HFFc6 (cell line): ENCODE measurements around the gene UPK2. TPM values are rescaled to one million over a fixed set of nuclear protein-coding genes. Genes with fewer than 3 reads are reported as not detected.

ENCODE experiments used
- DNase-seq: peaks from one replicate; pipeline ENCODE4 v3.0.0-alpha.2; 2018
- H3K27ac Mint-ChIP-seq: 2 replicates; pipeline ENCODE4 v1.8.0; 2020; ENCODE audit warnings: mild to moderate bottlenecking, mixed read lengths
- H3K27me3 Mint-ChIP-seq: 2 replicates; pipeline ENCODE4 v1.8.0; 2021; ENCODE audit warnings: mild to moderate bottlenecking, moderate library complexity, mixed read lengths; ENCODE audit not compliant: insufficient read depth
- H3K36me3 Mint-ChIP-seq: 2 replicates; pipeline ENCODE4 v1.8.0; 2021; ENCODE audit warnings: low read depth, mixed read lengths
- H3K4me1 Mint-ChIP-seq: 2 replicates; pipeline ENCODE4 v1.8.0; 2020; ENCODE audit warnings: low read depth, mixed read lengths
- H3K4me3 Mint-ChIP-seq: 2 replicates; pipeline ENCODE4 v1.8.0; 2020; ENCODE audit warnings: mild to moderate bottlenecking, moderate library complexity, mixed read lengths
- H3K9me3 Mint-ChIP-seq: 2 replicates; pipeline ENCODE4 v1.8.0; 2020; ENCODE audit warnings: mild to moderate bottlenecking, mixed read lengths
- CTCF ChIP-seq: fragments of 200-600 bp; sonication (generic); IDR thresholded peaks from 2 replicates; pipeline ENCODE4 v1.5.0; 2021; ENCODE audit warnings: antibody characterized with exemption, mild to moderate bottlenecking
- microRNA-seq: library from miRNA; unstranded; fragments of <30 nt; microRNA quantifications from one replicate; pipeline ENCODE4, GENCODE V29; 2019
- total RNA-seq, 6 experiments: library from RNA; stranded (reverse); fragmentation: NEBNext Ultra II Directional; extraction: Animal tissue kit (Norgen Biotek cat#: 25700); gene quantifications; 2 replicates in 1 of 6; 3 replicates in 5 of 6; pipeline ENCODE4 v1.2.3, GENCODE V29; 2021

The UPK2 gene
- total RNA-seq, 6 experiments from 2014 or later, result 0.19 to 0.83 (median 0.29) TPM; not detected in 2

- TF ChIP-seq CTCF, result peak; percentile 7; the same call in 1 of the 2 replicates
- H3K9me3 Mint-ChIP-seq, result no peaks in the 10 kb centered on the region
- H3K36me3 Mint-ChIP-seq, result peaks cover 24% of the 10 kb centered on the region
- no peaks in the 10 kb centered on the region; the same call in 1 of the 2 replicates for H3K27me3 Mint-ChIP-seq
- DNase-seq, result peak; percentile 78
- H3K4me1 Mint-ChIP-seq, result peaks cover 43% of the 10 kb centered on the region
- H3K4me3 Mint-ChIP-seq, result peak within 1 kb of the TSS; percentile 90
- peak within 1 kb of the TSS; percentile 88 for H3K27ac Mint-ChIP-seq
These were observed 41.7 kb downstream of the UPK2 start, which contains the start of gene CENATAC for GRCh38 chr11:118997627-118998387. Gene CENATAC, plus strand, starts transcription at chr11:118998138. Its CDS starts 60 bp downstream, at chr11:118998198.

- Mint-ChIP-seq H3K4me1 (peaks cover 43% of the 10 kb centered on the region), H3K36me3 (peaks cover 29% of the 10 kb centered on the region), H3K27ac (peak overlapping the region; percentile 88), H3K9me3 (no peaks in the 10 kb centered on the region), H3K4me3 (peak overlapping the region; percentile 90), H3K27me3 (no peaks in the 10 kb centered on the region; the same call in 1 of the 2 replicates)
- TF ChIP-seq CTCF, result no peak
- DNase-seq, result no peak
These were observed 42.3 kb downstream of the UPK2 start for GRCh38 chr11:118998388-118998717.

GRCh38 chr11:118998822-118999221 lies 42.7 kb downstream of the UPK2 start:
- peak overlapping the region; percentile 88 for H3K27ac Mint-ChIP-seq
- peak; percentile 81 for DNase-seq
- H3K27me3 Mint-ChIP-seq, result no peaks in the 10 kb centered on the region; the same call in 1 of the 2 replicates
- H3K4me1 Mint-ChIP-seq, result peaks cover 43% of the 10 kb centered on the region
- no peak for TF ChIP-seq CTCF
- H3K36me3 Mint-ChIP-seq, result peaks cover 31% of the 10 kb centered on the region
- H3K9me3 Mint-ChIP-seq, result no peaks in the 10 kb centered on the region
- peak overlapping the region; percentile 90 for H3K4me3 Mint-ChIP-seq

- peak overlapping the region; percentile 90 for H3K4me3 Mint-ChIP-seq
- peaks cover 43% of the 10 kb centered on the region for H3K4me1 Mint-ChIP-seq
- H3K36me3 Mint-ChIP-seq, result peaks cover 33% of the 10 kb centered on the region
- H3K27ac Mint-ChIP-seq, result peak overlapping the region; percentile 90
- no peaks in the 10 kb centered on the region; the same call in 1 of the 2 replicates for H3K27me3 Mint-ChIP-seq
- TF ChIP-seq CTCF, result peak; percentile 16; the same call in 1 of the 2 replicates
- peak; percentile 83 for DNase-seq
- H3K9me3 Mint-ChIP-seq, result no peaks in the 10 kb centered on the region
These were observed 44.8 kb downstream of the UPK2 start for GRCh38 chr11:119000906-119001305.

GRCh38 chr11:119006656-119007055 lies 50.6 kb downstream of the UPK2 start:
- Mint-ChIP-seq H3K4me1 (no peaks in the 10 kb centered on the region), H3K4me3 (no peak overlapping the region), H3K9me3 (no peaks in the 10 kb centered on the region), H3K27me3 (no peaks in the 10 kb centered on the region; the same call in 1 of the 2 replicates), H3K36me3 (peaks cover 25% of the 10 kb centered on the region), H3K27ac (no peak overlapping the region)
- no peak for TF ChIP-seq CTCF
- DNase-seq, result no peak

Small RNA genes lying within 50 kb of the gene (microRNA-seq; reads per million reads assigned to microRNA genes)
- gene MIR4492, result not detected

Other genes starting within 250 kb of the UPK2 start
- 100 to 1,000 TPM; 127 to 151 (median 133) TPM for gene DDX6, start 165.1 kb upstream of the UPK2 start, total RNA-seq
- gene CXCR5, start 72.4 kb upstream of the UPK2 start, total RNA-seq, result under 1 TPM in 1 of 6 experiments, not detected in 5; 0.06 TPM
- 100 to 1,000 TPM; 120 to 135 (median 127) TPM for gene BCL9L, start 30.4 kb upstream of the UPK2 start, total RNA-seq
- gene FOXR1, start 15.5 kb downstream of the UPK2 start, total RNA-seq, result not detected
- 10 to 100 TPM; 15.5 to 19.1 (median 17.0) TPM for gene CENATAC, start 41.8 kb downstream of the UPK2 start, total RNA-seq
- gene RPS25, start 62.0 kb downstream of the UPK2 start, total RNA-seq, result 100 to 1,000 TPM; 699 to 981 (median 857) TPM
- 10 to 100 TPM; 71.7 to 92.6 (median 81.4) TPM for gene TRAPPC4, start 62.5 kb downstream of the UPK2 start, total RNA-seq
- 10 to 100 TPM in 3 of 6 experiments, 1 to 10 TPM in 3; 7.1 to 12.0 (median 10.3) TPM for gene SLC37A4, start 74.6 kb downstream of the UPK2 start, total RNA-seq
- gene HYOU1, start 100.9 kb downstream of the UPK2 start, total RNA-seq, result 100 to 1,000 TPM; 141 to 180 (median 163) TPM
- gene VPS11, start 111.5 kb downstream of the UPK2 start, total RNA-seq, result 10 to 100 TPM; 27.4 to 31.4 (median 27.8) TPM
- gene HMBS, start 128.6 kb downstream of the UPK2 start, total RNA-seq, result 10 to 100 TPM; 31.1 to 45.6 (median 41.9) TPM
- 10 to 100 TPM; 40.5 to 52.5 (median 49.1) TPM for gene DPAGT1, start 145.6 kb downstream of the UPK2 start, total RNA-seq
- 10 to 100 TPM; 10.0 to 13.5 (median 10.8) TPM for gene C2CD2L, start 151.0 kb downstream of the UPK2 start, total RNA-seq
- 10 to 100 TPM in 4 of 6 experiments, 1 to 10 TPM in 2; 9.9 to 13.4 (median 11.3) TPM for gene HINFP, start 165.3 kb downstream of the UPK2 start, total RNA-seq
- under 1 TPM; 0.05 to 0.50 (median 0.18) TPM for gene ABCG4, start 192.8 kb downstream of the UPK2 start, total RNA-seq
- 10 to 100 TPM; 11.8 to 14.5 (median 12.9) TPM for gene NLRX1, start 212.4 kb downstream of the UPK2 start, total RNA-seq
- gene NHERF4, start 229.2 kb downstream of the UPK2 start, total RNA-seq, result not detected